ENCODE measurements around the gene EPX.
"Not testable (repeated sequence)": the region's sequence is repeated elsewhere in the genome, so short reads cannot be mapped to it uniquely, and the experiment has no call there.

EPX gene, protein sequence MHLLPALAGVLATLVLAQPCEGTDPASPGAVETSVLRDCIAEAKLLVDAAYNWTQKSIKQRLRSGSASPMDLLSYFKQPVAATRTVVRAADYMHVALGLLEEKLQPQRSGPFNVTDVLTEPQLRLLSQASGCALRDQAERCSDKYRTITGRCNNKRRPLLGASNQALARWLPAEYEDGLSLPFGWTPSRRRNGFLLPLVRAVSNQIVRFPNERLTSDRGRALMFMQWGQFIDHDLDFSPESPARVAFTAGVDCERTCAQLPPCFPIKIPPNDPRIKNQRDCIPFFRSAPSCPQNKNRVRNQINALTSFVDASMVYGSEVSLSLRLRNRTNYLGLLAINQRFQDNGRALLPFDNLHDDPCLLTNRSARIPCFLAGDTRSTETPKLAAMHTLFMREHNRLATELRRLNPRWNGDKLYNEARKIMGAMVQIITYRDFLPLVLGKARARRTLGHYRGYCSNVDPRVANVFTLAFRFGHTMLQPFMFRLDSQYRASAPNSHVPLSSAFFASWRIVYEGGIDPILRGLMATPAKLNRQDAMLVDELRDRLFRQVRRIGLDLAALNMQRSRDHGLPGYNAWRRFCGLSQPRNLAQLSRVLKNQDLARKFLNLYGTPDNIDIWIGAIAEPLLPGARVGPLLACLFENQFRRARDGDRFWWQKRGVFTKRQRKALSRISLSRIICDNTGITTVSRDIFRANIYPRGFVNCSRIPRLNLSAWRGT

DNA sequence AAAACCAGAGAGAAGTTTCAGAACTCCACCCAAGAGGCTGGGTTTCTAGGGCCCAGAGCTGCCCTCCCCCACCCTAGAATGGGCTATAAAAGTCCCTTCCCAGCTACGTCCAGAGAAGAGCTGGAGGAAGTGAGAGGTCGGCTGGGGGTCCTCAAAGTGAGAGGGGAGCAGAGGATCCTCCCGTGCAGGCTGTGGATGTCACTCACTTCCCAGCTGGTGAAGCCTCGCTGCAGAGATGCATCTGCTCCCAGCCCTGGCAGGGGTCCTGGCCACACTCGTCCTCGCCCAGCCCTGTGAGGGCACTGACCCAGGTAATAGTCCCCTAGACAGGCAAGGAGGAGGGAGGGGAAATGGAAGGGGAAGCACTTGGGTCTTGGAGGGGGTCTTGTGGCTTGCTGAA lies at the start of gene EPX:
Gene EPX, plus strand, starts transcription at position 115 of the 400 bp plus-strand sequence. Its CDS starts 121 bp downstream, at position 236.
- DNase-seq, result no peak

DNA sequence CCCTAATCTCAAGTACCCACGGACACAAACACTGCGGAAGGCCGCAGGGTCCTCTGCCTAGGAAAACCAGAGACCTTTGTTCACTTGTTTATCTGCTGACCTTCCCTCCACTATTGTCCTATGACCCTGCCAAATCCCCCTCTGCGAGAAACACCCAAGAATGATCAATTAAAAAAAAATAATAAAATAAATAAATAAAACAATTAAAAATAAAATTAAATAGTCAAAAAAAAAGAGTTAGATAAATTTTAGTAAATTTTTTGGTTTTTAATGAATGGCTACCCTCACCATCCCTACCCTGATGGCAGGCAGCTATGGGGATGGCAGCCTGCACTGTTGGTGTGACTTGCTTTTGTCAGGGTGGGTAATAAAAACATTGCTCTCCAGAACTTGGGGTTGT lies 49.2 kb upstream of the EPX start:
- not testable (repeated sequence) for DNase-seq

DNA sequence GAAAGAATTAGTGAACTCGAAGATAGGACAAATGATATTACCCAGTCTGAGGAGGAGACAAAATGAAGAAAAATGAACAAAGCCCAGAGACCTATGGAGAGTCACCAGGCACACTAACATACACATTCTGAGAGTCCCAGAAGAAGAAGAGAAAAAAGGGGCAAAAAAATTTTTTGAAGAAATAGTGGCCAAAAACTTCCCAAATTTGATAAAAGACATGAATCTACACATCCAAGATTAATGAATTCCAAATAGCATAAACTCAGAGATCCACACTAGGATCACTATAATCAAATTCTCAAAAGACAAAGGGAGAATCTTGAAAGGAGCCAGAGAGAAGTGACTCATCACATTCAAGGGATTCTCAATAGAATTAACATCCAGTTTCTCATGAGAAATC lies 47.7 kb upstream of the EPX start:
- DNase-seq, result no peak

DNA sequence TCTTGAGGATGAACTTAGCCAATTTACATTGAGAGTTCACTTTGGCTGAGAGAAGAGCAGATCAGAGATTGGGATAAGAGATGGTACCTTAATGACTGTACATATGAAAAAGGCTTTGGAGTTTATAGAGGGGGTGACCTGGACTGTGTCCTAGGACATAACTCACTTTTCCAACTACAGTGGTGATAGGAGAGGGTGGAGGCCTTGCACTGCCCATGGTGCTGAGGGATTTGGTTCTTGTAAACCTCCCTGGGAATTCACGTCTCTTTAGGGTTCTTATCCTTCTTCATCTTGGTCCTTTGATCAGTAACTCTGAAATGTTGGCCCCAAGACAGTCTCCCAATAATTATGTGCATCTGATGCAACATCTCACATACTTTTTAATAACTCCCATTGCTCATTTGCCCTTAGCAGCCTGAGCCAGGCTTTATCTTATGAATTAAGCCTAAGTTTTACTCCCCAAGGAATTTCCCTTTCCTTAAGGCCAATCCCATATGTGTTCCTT lies 44.5 kb upstream of the EPX start, which contains the start of gene OR4D1:
Gene OR4D1, plus strand, starts transcription at position 455 of the 505 bp plus-strand sequence. CDS start 6,770 bp downstream, outside the sequence.
- DNase-seq, result no peak

DNA sequence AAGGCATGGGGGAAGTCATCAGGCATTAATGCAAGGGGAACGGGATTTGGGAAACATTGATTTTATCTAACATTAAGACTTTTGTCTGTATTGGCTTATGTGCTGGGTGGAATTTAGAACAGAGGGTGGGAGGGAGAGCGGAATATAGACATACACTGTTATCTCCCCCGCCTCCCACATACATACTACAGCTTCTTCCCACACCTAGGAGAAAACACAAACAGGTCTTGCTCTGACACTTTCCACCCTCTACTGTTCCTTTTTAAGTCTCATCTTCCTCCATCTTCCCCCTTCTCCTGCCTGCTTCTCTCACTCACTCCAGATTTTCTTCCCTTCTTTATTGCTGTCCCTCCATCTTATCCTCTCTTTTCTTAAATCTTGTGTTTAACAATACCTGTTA lies 43.9 kb upstream of the EPX start:
- DNase-seq, result no peak

DNA sequence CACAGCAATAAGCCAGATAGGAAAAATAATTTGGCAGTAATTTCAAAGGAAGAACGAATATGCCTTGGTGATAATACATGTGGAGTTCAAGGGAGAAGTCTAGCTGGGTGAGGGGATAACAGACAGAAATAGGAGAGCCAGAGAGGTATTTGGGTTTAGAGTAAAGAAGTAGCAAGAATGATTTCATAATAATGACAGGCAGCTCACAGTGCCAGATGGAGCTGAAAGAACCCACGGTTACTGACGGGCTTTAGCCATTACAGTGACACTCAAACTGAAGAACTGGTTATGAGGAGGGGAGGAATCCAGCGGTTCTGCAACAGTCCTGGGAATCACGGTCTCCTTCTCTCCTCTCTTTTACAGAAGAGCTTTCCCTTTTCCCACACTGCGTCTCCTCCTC lies 42.1 kb upstream of the EPX start:
- DNase-seq, result no peak

DNA sequence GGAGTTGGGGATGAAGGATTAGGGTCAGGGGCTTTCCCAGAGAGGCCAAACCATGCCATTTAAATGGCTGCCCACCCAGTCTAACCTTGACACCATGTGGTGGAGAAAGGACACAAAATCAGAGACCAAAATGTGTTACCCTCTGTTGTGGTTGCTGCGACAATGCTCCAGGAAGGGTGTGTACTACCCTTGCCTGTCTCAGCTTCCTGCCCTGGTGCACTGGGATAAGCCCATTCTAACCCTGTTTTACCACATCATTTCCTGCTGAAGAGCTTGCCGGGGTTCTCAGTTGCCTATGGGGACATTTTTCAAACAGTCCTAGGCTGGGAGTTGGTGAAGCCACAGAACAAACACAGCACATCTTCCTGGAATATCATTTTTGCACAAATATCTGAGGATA lies 39.5 kb upstream of the EPX start:
- peak; percentile 90 for DNase-seq

DNA sequence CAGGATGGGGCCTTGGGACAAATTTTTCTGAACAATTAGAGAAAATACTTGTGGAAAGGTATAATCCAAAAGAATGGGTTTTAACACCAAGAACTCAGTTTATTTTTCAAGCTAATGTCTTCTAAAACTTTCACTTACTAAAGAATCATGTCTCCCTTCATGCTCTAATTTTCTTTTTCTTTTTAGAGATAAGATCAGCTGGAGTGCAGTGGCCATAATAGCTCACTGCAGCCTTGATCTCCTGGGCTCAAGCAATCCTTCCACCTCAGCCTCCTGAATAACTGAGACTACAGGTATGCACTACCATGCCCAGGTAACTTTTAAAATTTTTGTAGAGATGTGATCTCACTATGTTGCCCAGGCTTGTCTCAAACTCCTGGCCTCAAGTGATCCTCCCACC lies 38.9 kb upstream of the EPX start:
- no peak for DNase-seq

DNA sequence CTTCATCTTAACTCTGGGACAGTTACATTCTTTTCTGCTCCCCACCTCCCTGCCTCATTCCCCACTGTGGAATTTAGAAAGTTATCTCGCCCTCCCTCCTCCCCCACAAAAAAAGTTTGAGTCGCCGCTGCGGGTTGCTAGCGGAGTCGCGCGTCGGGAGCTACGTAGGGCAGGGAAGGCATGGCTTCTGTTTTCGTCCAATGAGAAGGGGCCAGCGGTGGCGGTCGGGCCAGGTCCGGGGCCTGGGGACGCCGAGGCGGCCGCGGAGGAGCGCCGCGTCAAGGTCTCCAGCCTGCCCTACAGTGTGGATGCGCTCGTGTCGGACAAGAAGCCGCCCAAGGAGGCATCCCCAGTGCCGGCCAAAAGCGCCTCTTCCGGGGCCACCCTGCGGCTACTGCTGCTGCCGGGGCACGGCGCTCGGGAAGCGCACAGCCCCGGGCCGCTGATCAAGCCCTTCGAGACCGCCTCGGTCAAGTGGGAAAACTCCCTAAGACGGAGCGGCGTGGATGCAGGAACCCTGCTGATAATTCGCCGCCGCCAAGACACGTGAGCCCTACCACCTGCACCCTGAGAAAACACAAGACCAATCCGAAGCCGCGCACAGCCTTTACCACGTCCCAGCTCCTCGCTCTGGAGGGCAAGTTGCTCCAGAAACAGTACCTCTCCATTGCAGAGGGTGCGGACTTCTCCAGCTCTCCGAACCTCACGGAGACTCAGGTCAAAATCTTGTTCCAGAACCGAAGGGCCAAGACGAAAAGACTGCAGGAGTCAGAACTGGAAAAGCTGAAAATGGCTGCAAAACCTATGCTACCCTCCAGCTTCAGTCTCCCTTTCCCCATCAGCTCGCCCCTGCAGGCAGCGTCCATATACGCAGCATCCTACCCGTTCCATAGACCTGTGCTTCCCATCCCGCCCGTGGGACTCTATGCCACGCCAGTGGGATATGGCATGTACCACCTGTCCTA lies 35.4 kb upstream of the EPX start:
- no peak for DNase-seq

DNA sequence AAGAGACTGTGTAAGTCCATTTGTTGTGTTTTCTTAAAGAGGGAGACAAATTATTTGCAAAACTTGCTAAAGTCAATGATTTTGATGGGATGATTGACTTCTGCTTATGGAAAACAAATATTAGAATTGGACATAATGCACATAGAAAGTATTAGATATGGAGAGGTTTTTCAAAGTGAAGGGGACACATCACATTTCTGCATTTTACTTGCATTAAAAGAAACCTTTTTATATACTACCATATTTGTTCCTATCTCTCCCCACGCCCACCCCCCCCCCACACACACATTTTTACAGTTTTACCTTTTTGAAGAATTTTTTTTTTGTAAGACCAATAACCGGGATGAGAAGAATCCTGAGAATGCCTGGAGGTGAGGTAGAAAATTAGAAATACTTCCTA lies 34.3 kb upstream of the EPX start:
- no peak for DNase-seq

DNA sequence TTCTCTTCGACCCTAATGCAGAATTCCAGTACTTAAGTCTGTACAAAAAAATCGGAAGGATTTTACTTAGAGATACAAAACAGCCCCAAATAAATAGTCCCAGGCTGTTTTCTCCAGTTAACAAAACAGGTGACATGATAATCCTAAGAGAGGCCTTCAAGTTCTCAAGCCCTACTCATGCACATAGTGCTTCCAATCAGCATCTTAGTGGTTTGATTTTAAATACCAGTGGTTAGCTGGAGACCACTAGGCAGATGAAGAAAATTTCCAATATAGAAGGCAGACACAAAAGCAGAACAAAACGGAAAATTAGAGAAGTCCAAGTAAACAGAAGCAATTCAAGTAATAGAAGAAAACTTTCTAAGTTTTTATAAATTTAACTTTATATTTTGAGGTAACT lies 31.0 kb upstream of the EPX start:
- DNase-seq, result peak; percentile 17

DNA sequence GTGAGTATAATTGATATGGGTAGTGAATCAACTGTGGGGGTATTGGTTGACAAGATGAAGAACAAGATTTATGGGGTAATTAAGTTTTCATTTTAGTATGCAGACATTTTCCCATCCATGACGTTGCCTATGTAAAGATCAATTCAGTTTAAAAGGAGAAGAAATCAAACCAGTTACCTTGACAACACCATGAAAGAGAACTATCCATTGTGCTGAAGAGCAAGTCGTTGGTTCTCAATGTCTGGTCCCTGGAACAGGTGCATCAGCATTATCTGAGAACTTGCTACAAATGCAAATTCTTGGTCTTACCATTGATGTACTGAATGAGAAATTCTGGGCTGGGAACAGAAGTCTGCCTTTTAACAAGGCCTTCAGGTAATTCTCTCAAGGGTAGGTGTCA lies 26.5 kb upstream of the EPX start:
- DNase-seq, result no peak

DNA sequence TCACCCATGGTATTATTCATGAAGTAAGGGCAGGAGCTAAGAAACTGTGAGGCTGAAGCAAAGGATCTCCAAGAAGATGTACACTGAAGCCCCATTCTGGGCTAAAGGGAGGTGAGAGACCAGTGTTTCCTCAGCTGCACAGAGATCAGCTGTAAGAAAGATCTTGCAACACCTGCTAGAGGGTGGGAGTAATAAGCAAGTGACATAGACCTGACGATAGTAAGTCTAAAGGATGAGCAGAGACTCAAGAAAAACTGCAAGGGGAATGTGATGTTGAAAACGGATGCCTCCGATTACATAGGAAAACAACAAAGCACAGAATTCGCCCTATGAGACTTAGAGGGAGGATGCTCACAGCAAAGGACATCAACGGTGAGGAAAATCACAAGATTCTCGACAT lies 25.8 kb upstream of the EPX start, which contains the start of gene OR4D2:
Gene OR4D2, plus strand, starts transcription at position 301 of the 400 bp plus-strand sequence. CDS start 2,674 bp downstream, outside the sequence.
- DNase-seq, result no peak

DNA sequence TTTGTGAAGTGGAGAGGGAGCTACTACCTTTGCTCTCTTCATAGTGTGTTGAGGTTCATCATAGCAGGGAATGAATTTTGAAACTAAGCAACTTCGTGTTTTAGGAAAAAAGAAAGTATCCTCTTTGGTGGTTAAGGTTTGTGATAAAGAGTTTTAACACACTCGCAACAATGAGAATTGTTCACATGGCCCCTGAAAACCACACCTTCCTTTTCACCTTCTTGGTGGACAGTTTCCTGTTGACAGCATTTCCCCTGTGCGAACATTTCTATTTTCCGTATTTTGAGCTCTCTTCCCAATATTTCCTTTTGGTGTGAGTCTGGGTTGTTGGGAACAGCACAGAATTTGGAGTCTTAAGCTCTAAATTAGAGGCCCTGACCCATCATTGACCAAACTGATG lies 21.9 kb upstream of the EPX start:
- no peak for DNase-seq

DNA sequence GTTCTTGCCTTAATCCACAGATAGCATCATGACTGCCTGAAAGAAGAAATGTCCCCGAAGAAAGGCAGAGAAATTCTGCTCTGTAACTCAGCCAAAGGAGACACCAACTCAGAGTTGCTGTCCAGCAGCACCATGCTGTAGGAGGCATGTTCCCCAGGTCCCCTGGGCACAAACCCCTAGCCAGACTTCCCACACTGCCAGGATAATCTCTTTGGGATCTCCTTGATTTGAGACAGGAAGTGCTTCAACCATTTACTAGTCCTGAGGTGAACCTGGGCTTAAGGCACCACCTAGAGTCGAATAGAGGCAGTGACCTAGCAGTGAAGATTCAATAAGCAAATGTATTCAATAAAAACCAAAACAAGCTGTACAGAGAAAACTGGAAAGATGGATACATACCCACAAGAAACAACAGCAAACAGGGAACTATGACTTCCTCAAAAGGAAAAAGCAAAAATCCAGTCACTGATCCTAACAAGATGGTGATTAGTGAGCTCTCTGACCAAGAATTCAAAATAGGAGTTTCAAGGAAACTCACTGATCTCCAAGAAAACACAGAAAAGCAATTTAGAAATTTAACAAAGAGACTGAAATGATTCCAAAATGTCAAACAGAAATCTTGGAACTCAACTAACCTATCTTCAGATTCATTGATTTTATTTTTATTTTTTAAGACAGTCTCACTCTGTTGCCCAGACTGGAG lies 20.0 kb upstream of the EPX start:
- DNase-seq, result peak; percentile 36

DNA sequence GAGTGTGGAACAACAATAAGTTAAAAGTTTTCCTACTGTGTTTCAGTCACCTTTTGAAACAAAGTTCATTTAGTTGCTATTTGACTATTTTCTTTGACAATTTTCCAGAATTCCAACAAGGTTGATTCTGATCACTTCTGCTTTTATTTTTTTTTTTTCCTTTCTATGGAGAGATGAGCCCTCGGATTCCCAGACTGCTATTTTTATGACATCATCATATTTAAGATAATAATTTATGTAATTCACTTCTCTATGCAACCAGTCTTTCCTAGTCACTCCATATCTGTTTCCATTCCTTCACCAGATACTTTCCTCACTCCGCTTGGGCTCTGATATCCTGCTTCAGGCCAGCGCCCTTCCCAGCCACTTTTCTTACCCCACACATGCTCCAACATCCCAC lies 17.7 kb upstream of the EPX start:
- DNase-seq, result no peak

DNA sequence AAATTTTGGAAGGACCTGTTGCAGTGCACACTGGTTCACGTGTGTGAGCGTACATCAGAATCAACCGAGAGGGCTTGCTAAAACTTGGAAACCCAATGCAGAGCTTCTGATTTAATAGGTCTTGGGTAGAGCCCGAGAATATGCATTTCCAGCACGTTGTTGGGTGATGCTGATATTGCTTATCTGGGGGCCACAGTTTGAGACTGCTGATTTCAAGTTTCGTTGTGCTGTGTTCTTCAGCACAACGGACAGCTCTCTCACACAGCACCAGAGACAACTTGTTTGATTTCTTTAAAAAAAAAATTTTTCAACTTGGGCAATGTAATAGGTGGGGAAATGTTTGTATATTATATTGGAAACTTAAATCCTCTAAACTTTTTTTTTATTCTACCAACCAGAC lies 16.3 kb upstream of the EPX start:
- DNase-seq, result no peak

DNA sequence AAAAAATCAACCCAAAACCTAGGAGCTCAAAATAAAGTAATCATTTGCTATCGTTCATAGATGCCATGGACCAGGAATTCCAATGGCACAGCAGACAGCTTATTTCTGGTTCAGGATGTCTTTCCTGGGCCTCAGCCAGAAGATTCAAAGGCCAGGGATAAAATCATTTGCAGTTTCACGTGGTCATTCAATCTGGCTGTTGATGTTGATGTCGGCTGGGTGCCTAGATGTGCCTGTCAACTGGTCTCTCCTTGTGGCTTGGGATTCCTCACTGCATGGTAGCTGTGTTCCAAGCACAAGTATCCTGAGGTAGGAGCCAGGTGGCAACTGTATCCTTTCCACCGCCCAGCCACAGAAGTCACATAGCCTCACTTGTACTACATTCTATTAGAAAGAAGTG lies 10.7 kb upstream of the EPX start:
- DNase-seq, result no peak

DNA sequence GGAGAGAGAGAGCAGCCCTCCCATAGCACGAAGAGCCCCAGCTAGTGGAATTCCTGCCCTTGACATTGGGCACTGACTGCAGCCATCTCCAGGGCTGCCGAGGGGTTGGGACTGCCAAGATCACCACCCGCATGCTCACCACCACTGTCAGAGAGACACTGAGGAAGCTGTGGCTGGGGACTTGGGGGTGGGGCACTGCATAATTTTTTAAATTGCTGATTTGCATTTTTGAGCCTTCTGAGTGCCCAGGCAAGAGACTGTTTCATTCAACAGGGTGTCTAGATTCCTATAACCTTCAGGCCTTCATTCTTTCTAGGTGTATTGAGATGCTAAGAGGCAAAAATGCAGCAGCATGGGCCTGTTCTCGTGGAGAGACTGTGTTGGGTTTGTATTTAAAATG lies 9.0 kb upstream of the EPX start:
- DNase-seq, result no peak

DNA sequence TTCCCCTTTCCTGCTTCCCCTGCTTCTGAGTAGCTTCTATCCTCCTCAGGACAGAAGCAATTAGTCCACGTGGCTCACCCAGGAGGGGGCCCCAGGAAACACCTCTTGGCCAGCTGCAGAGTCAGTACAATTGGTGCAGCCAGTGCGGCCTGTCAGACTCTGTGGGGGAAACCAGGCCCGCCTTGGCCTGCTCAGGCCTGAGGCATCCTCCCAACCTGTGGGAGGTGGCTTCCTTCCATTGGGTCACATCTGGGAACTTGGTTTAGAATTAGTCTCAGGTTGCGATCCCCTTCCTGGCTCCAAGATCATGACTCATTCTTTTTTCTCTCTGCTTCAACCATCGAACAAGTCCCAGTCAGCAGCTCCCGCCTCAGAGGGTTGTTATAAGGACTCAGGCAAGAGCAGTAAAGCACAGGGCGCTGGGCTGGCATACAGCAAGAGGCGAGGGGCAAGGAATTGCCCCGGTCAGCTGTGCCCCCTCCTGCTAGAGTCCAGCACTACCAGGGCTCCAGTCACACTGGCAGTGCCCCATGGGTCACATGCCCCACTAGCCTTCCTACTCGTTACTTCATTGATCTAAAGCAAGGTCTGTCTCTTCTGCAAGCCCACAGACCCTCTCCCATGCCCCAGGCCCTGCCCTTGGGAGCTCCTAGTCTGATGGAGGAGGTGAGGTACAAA lies 8.1 kb upstream of the EPX start:
- peak; percentile 96 for DNase-seq

DNA sequence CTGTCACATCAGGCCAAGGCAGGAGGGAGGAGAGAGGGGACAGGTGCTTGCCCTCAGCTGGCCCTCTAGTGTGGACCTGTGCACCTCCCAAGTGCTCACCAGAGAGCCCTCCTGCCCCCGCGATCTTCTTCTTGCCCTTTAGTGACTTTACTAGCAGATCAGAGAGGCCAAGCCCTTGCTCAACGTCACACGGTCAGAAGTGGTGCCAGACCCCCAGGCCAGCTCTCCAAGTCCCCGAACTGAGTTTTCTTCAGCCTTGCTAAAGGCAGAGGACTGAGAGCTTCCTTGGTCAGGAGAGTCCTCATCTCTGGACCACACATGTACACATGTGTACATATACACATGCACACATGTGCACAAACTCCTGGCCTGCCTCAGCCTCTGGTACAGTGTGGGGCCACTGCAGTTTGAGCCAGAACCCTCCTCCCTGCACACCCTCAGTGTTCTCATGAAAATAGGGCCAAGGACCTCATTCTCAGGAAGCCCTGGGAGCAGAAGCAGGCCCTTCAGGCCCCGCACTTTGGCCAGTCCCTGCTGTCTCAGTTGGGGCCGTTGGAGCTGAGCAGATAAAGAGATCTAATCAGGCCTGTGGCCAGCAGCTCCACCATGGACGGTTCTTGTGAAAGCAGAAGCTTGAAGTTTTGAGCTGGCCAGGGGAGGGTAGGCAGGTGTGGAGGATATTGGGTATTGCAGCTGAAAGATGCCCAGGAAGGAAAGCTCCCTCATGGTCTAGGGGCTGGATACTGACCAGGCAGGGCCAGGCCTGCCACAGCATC lies 7.4 kb upstream of the EPX start:
- DNase-seq, result peak; percentile 81

Data from GF-D8 (cell line).